Stimulated activated CD4-positive, alpha-beta T cell treated with anti-CD3 and anti-CD28 coated beads, Interleukin-2, amount 100 ng/mL, for 48 hours (primary cell): ENCODE results near the gene ZNF862.
"Not testable (repeated sequence)": the region's sequence is repeated elsewhere in the genome, so short reads cannot be mapped to it uniquely, and the experiment has no call there.

Experiments used
- DNase-seq, 2 donors: peaks; one replicate each; pipeline ENCODE4 v3.0.0-alpha.2; 2020

The ZNF862 gene

DNA sequence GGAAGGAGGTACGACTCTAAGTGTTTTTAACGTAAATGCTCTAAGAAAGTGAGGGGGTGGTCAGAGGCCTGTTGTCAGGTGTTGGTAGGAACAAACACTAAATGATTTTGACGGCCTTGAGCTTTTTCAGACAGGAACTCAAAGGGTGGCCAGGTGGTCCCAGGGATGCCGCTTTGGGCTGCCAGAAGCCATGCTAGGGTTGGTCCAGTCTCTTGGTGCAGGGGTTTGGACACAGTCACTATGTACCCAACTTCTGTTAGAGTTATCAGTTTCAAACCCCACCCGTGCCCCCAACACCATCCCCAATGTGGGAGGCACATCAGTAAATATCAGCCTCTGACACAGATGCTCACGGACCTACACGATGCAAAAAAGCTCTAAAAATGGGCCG lies 44.9 kb downstream of the ZNF862 start:
- no peak for DNase-seq

DNA sequence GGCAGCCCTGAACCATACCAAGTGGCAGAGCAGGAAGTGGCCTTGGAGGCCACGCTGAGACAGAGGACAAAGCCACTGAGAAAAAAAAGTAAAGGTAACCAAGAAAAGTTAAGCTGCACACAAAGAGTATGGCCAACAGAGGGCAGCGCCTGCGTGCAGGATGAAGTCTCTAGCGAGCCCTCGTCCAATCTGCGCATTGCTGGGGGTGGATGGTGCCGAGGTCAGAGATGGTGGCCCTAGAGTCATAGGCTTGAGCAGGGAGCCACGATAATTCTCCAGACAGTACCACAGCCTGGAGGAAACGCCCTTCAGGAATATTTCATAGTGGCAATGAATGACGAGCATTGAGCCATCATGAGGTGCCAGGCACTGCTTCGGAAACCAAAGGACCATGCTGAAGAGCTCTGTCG lies 45.3 kb downstream of the ZNF862 start:
- no peak for DNase-seq

DNA sequence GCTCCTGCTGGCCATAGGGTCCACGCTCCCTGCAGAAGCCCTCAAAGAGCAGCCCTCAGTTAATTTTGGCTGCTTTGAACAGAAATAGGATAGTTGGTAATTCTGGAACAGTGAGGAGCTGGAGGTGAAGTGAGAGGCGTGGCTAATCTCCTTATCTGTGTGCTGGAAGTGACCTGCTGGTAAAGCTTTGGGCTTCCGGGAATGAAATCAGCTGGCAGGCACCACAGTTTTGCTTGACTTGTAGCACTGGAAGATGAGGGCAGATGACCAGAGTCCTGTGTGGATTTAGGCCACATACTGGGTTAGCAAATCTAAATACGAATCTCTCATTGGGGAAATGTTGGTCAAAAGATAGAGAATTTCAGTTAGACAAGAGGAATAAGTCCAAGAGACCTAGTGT lies 45.8 kb downstream of the ZNF862 start:
- no peak for DNase-seq

DNA sequence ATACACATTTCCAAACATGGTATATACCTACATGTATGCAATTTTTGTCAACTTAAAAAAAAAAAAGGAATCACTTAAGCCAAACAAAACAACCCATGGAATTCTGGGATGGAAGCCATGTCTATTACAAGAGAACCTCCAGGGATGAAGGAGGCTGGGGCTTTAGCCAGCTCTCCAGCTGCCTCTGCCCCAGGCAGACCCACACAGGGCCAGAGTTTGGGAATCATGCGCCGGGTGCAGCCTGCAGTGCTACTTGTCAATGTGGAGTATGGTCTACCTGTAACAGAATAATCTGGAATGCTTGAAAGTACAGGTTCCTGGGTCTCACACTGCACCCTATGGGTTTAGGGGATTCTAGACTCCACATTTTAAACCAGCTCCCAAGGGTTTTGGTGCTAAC lies 46.4 kb downstream of the ZNF862 start:
- no peak for DNase-seq

DNA sequence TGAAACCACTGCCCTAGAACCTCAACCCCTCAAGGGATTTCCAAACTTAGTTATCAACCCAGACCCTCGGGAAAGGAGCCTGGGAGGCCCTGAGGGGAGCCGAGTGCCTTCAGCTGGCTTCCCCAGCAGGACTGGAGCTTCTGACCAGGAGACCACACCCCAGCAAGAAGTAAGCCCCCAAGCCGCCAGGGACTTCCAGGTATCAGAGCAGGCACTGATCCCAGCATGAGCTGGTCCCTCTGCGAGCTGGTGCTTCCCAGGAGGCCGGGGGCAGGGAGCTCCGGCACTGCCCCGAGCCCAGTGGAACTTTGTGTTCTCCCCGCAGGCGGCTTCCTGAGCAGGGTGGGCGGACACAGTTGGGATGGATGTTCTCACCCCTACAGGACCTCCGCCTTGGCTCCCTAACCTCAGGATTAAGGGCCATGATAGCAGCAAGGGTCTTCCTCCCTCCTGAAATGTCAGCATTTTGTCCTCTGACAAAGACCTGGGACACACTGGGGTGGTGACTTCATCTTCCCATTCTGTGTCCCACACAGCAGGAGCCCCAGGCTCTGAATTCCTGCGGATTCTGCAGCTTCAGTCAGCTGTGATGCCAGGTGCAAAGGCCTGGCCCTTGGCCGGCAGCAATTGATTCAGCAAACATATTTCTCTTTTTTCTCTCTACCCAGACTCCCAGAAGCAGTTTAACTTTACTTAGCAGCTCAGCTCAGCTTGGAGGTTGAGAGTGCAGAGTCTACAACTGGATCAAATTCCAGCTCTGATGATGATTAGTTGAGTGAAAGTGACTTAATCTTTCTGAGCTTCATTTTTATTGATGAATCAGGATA lies 47.2 kb downstream of the ZNF862 start:
- DNase-seq: no peak

DNA sequence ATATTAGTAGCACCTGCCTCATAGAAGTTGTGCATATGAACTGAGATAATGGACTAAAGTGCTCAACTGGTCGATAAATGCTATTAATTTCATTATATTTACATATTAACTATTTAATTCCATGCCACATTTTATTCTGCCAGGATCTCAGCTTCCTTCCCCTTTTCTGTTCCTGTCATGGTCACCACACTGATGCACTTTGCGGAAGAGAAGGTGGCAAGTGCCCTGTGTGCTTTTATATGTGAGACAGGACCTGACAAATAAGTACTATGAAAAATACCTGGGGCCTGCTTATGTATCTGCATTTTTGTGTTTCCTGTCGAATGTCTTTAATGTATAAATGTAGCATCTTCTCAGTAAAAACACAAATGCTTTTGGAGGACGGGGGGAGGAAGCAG lies 47.8 kb downstream of the ZNF862 start:
- DNase-seq: no peak

DNA sequence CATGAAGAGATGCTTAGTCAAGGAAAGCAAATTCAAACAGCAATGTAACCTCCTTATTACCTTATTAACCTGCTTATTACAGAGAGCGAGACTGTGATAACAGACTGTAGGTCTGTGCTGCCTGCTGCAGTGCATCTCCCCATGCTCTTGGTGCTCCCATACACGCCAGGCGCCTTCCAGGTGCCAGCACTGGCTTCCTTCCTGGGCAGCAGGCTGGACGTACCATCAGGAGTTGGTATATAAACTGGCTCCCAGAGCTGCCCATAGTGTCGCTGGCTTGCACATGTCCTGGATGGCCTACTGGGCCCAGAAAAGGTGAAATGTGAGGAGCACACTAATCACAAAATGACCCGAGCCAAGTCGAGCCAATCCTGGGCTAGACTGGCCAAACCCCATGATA lies 49.1 kb downstream of the ZNF862 start:
- no peak for DNase-seq

DNA sequence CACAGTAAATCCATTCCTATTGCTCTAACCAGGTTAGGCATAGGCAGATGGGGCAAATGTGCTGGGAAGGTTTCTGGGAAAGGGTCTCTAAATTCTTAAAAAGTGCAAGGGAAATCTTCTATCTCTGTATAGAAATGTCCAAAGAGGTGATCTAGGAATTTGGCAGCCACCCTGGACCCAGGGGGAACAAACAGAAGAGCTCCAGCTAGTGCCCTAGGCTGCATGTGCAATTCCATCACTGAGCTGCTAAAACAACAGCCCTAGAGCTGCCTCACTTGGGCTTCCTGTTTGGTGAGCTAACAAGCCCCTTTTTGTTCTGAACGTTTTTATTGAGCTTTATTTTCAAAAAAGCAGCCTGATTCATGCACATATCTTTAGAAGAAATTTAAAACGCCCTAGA lies 52.5 kb downstream of the ZNF862 start:
- DNase-seq: not testable (repeated sequence)

DNA sequence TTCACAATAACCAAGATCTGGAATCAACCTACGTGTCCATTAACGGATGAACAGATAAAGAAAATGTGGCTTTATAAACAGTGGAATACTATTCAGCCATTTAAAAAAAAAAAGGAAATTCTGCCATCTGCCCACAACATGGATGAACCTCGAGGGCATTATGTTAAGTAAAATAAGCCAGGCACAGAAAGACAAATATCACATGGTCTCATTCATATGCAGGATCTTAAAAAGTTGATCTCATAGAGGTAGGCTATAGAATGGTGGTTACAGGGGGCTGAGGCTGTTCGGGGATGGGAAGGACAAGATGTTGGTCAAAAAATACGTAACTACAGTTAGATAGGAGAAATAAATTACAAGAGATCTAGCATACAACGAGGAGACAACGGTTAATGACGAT lies 56.8 kb downstream of the ZNF862 start:
- DNase-seq: not testable (repeated sequence)

DNA sequence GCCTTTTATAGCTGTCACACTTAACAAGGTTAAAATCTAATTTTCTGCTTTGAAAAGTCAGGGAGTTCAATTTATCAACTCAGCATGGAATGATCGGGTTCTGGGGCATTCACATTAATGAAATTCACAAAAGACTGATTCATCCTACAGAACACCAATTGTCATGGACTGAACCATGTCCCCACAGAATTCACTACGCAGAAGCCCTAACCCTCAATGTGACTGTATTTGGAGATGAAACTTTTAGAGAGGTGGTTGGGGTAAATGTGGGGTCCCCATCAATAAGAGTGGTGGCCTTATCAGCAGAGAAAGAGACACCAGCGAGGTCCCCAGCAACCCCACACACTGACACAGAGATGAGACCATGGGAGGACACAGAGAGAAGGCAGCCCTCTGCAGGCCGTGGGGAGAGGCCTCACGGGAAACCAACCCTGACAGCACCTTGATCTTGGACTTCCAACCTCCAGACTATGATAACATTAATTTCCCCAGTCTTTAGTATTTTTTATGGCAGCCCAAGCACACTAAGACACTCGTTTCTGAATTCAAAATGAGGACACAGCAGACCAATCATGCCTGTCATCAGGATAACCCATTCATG lies 69.7 kb downstream of the ZNF862 start:
- DNase-seq: not testable (repeated sequence)

DNA sequence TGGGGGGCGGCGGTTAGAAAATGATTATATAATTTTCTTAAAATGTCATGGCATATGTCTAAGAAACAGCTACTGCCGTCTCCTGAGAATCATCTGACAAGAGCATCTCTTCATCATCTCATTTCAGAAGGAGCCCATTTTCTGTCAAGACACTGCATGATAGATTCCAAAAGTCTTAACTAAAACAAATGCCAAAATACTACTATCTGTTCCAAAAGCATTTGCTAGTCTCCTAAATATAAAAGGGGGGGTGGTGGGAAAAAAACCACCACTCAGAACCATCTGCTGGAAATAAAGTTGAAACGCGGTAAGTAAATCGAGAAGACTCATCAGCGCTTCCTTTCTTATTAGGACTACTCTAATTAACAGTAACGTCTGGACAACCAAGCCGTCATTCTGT lies 72.0 kb downstream of the ZNF862 start:
- not testable (repeated sequence) for DNase-seq

DNA sequence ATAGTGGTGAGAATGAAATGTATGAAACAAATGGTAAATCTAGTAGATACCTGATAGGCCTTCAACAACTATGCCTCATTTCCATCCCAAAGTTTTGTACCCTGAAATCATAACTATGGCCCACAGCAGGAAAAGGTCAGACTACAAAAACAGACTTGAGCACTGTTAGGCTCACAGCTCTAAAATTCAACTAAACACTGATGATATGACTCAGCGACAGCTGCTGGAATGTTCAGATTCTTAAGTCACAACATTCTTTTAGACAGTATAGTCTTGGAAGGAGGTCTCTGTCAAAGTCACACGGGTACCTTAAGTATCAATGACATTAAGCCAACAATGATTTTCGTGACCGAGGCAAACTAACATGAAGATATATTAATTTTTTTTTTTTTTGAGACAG lies 74.0 kb downstream of the ZNF862 start:
- not testable (repeated sequence) for DNase-seq
